ENCODE data around the gene RETN. TPM values are rescaled to one million over a fixed set of nuclear protein-coding genes. Genes with fewer than 3 reads are reported as not detected.

The RETN gene
- total and polyA plus RNA-seq, 2 experiments from 2014 or later = not detected

- Histone ChIP-seq H3K4me3 (no peak overlapping the region), H4K20me1 (replicated peaks; ENCODE audit: insufficient read depth) (peaks cover 8% of the 10 kb centered on the region), H3K4me2 (no peak overlapping the region), H3K36me3 (ENCODE audit: insufficient read depth) (no peaks in the 10 kb centered on the region; the same call in 1 of the 2 replicates), H3K27ac (ENCODE audit: low read depth) (no peak overlapping the region), H3K27me3 (ENCODE audit: insufficient read depth) (no peaks in the 10 kb centered on the region), H3F3A (replicated peaks; ENCODE audit: low read depth) (no peaks in the 10 kb centered on the region), H2AFZ (no peak overlapping the region), H3K79me2 (replicated peaks; ENCODE audit: insufficient read depth) (peaks cover 26% of the 10 kb centered on the region), H3K4me1 (ENCODE audit: insufficient read depth) (peaks cover 6% of the 10 kb centered on the region; the same call in 1 of the 2 replicates), H3K9me2 (ENCODE audit: insufficient read depth) (no peaks in the 10 kb centered on the region)
- Mint-ChIP-seq H3K4me1 (peaks cover 7% of the 10 kb centered on the region), H3K36me3 (ENCODE audit: low read depth) (peaks cover 27% of the 10 kb centered on the region), H3K4me3 (no peak overlapping the region), H3K27me3 (ENCODE audit: insufficient read depth, low read depth, poor library complexity) (peaks cover 7% of the 10 kb centered on the region), H3K9me3 (no peaks in the 10 kb centered on the region), H3K27ac (no peak overlapping the region)
- TF ChIP-seq EZH2phosphoT487 (IDR thresholded peaks at IDR 0.05; ENCODE audit: unreplicated experiment) = no peak
- no peak for TF ChIP-seq ZNF462 (CRISPR knock-in tag; IDR thresholded peaks at IDR 0.05)
- no peak for TF ChIP-seq CREB1 (CRISPR knock-in tag; IDR thresholded peaks at IDR 0.05; ENCODE audit: low read depth)
- no peak for TF ChIP-seq STAT1 (IDR thresholded peaks at IDR 0.05; ENCODE audit: unreplicated experiment)
- TF ChIP-seq CTCF (conservative IDR thresholded peaks at IDR 0.05; ENCODE audit: low read depth in 2 of 2) = no peak
- no peak for TF ChIP-seq POLR2AphosphoS5 (IDR thresholded peaks at IDR 0.05; ENCODE audit: low read depth)
- no peak for TF ChIP-seq REST (IDR thresholded peaks at IDR 0.05; ENCODE audit: unreplicated experiment)
- no peak for TF ChIP-seq JUNB (IDR thresholded peaks at IDR 0.05; ENCODE audit: unreplicated experiment)
- TF ChIP-seq EZH2 (IDR thresholded peaks at IDR 0.05; ENCODE audit: low read depth, unreplicated experiment) = no peak
- TF ChIP-seq ETS1 (IDR thresholded peaks at IDR 0.05) = no peak
- no peak for TF ChIP-seq ZNF331 (CRISPR knock-in tag; IDR thresholded peaks at IDR 0.05; ENCODE audit: low read depth)
- no peak for TF ChIP-seq NANOG (IDR thresholded peaks at IDR 0.05; ENCODE audit: borderline replicate concordance)
- TF ChIP-seq ZNF114 (CRISPR knock-in tag; IDR thresholded peaks at IDR 0.05) = no peak
- no peak for DNase-seq (ENCODE audit: low spot score)
- ATAC-seq = no peak
Observed at GRCh38 chr19:7623725-7624603, 44.9 kb upstream of the RETN start.
